GM12878 (cell line): ENCODE measurements around the gene CLEC19A. TPM values are rescaled to one million over a fixed set of nuclear protein-coding genes. Genes with fewer than 3 reads are reported as not detected.

Source experiments
- ATAC-seq: fragments of 200-7000 bp; cut with Tn5 transposase; 3 replicates; pipeline ENCODE4 v1.9.1; 2020; ENCODE audit warnings: mild to moderate bottlenecking, moderate library complexity
- BruUV-seq: library from RNA; stranded (reverse); fragments of 400-500 nt; replicated peaks from 2 replicates; lab custom pipeline; 2021; lab: Mats Ljungman, UMichigan
- CTCF ChIA-PET: fragments of 300-600 bp; sonication (Branson Sonifier 250); formaldehyde crosslinking; extraction: SDS; loops from one replicate; lab custom pipeline; 2021; ENCODE audit warnings: inconsistent platforms; lab: Yijun Ruan, JAX
- POLR2A ChIA-PET: fragments of 350-600 bp; formaldehyde crosslinking; extraction: SDS; loops from one replicate; lab custom pipeline; 2021; ENCODE audit warnings: inconsistent platforms; lab: Charles Lee
- RAD21 ChIA-PET: fragments of 300-600 bp; sonication (Branson Sonifier 250); formaldehyde crosslinking; loops from one replicate; lab custom pipeline; 2023; ENCODE audit warnings: antibody characterized with exemption; ENCODE audit not compliant: unreplicated experiment; lab: Charles Lee
- SMC1A ChIA-PET: fragments of 300-600 bp; sonication (Branson Sonifier 250); formaldehyde crosslinking; loops from one replicate; lab custom pipeline; 2023; ENCODE audit not compliant: unreplicated experiment, uncharacterized antibody; lab: Charles Lee
- DNase-seq: peaks from one replicate; pipeline ENCODE4 v3.0.0-alpha.2; 2011; ENCODE audit warnings: low read depth, low spot score
- FAIRE-seq: peaks from 3 replicates; lab custom pipeline; 2011; peaks lifted over from hg19 to GRCh38; lab: Jason Lieb, UNC
- H2AFZ ChIP-seq: 2 replicates; pipeline ENCODE4 v1.6.0; 2011; ENCODE audit warnings: low read depth, low read length, control low read depth; ENCODE audit not compliant: control insufficient read depth
- H3K27ac ChIP-seq: 2 replicates; pipeline ENCODE4 v1.5.1; 2011; ENCODE audit warnings: control low read depth; ENCODE audit not compliant: control insufficient read depth, insufficient read depth
- H3K27me3 ChIP-seq, 2 experiments: replicated peaks in 1 of 2; 2 replicates each; pipeline versions ENCODE4 v1.6.0 to v1.6.1; 2011; ENCODE audit warnings: low read length in 1 of 2; ENCODE audit not compliant: control insufficient read depth in 2 of 2, insufficient read depth in 2 of 2
- H3K36me3 ChIP-seq, 2 experiments: 2 replicates each; pipeline ENCODE4 v1.5.1; 2011; ENCODE audit warnings: low read length in 1 of 2; ENCODE audit not compliant: control insufficient read depth in 2 of 2, insufficient read depth in 2 of 2
- H3K4me1 ChIP-seq: 2 replicates; pipeline ENCODE4 v1.6.1; 2011; ENCODE audit warnings: mild to moderate bottlenecking, low read length, moderate library complexity, mixed read lengths; ENCODE audit not compliant: control insufficient read depth, insufficient read depth
- H3K4me2 ChIP-seq: 2 replicates; pipeline ENCODE4 v1.6.0; 2011; ENCODE audit warnings: control low read depth; ENCODE audit not compliant: control insufficient read depth, insufficient read depth
- H3K4me3 ChIP-seq: fragments of 200-600 bp; sonication (generic); 2 replicates; pipeline ENCODE4 v1.5.1; 2016
- H3K79me2 ChIP-seq: 2 replicates; pipeline ENCODE4 v1.6.0; 2011; ENCODE audit warnings: low read length; ENCODE audit not compliant: control insufficient read depth, insufficient read depth
- H3K9ac ChIP-seq: 2 replicates; pipeline ENCODE4 v1.8.0; 2011; ENCODE audit warnings: low read length, control low read depth, mixed read lengths; ENCODE audit not compliant: control insufficient read depth, insufficient read depth
- H3K9me3 ChIP-seq: replicated peaks from 3 replicates; pipeline ENCODE4 v1.5.1; 2011; ENCODE audit warnings: mild to moderate bottlenecking, low read length; ENCODE audit not compliant: control insufficient read depth, insufficient read depth
- H4K20me1 ChIP-seq: 2 replicates; pipeline ENCODE4 v1.6.0; 2011; ENCODE audit not compliant: control insufficient read depth, insufficient read depth
- ATF2 ChIP-seq: IDR thresholded peaks from 2 replicates; pipeline ENCODE4 v1.6.1; 2012; ENCODE audit warnings: low read length, inconsistent platforms
- ATF3 ChIP-seq: IDR thresholded peaks from 2 replicates; pipeline ENCODE4 v1.6.1; 2011; ENCODE audit warnings: low read depth, mild to moderate bottlenecking, low read length, moderate library complexity, borderline replicate concordance; ENCODE audit errors: extremely low read depth
- CEBPB ChIP-seq, 2 experiments: fragments of 150-350 bp in 1 of 2; IDR thresholded peaks; 2 replicates each; pipeline ENCODE4 v1.6.1; 2012 to 2014; ENCODE audit warnings: low read depth in 2 of 2, low read length in 2 of 2, borderline replicate concordance in 1 of 2, inconsistent platforms in 1 of 2
- CHD4 ChIP-seq: fragments of 200-600 bp; sonication (generic); IDR thresholded peaks from 2 replicates; pipeline ENCODE4 v1.6.1; 2016; ENCODE audit warnings: mild to moderate bottlenecking
- ETV6 ChIP-seq, 2 experiments: fragments of 450-650 bp in 1 of 2; IDR thresholded peaks in 1 of 2; conservative IDR thresholded peaks in 1 of 2; 2 replicates each; pipeline ENCODE4 v1.6.1; 2014; ENCODE audit warnings: antibody characterized with exemption in 1 of 2, borderline replicate concordance in 1 of 2, low read depth in 1 of 2, mild to moderate bottlenecking in 1 of 2, moderate library complexity in 1 of 2
- HCFC1 ChIP-seq: fragments of 150-350 bp; IDR thresholded peaks from 2 replicates; pipeline ENCODE4 v1.6.1; 2014; ENCODE audit warnings: low read length
- HSF1 ChIP-seq: fragments of 150-350 bp; IDR thresholded peaks from 2 replicates; pipeline ENCODE4 v1.6.1; 2014; ENCODE audit warnings: mild to moderate bottlenecking, low read depth, low read length
- NR2F1 ChIP-seq: fragments of 450-650 bp; conservative IDR thresholded peaks from 2 replicates; pipeline ENCODE4 v1.6.1; 2017; ENCODE audit warnings: mild to moderate bottlenecking
- SREBF1 ChIP-seq: IDR thresholded peaks from 2 replicates; pipeline ENCODE4 v1.6.1; 2012; ENCODE audit warnings: mild to moderate bottlenecking, low read length
- STAT1 ChIP-seq: fragments of 450-650 bp; conservative IDR thresholded peaks from 2 replicates; pipeline ENCODE4 v1.6.1; 2014; ENCODE audit warnings: antibody characterized with exemption, mild to moderate bottlenecking
- STAT3 ChIP-seq: IDR thresholded peaks from 2 replicates; pipeline ENCODE4 v1.6.1; 2011; ENCODE audit warnings: low read depth, low read length, improper control_type of control experiment
- YBX1 ChIP-seq: fragments of 450-650 bp; IDR thresholded peaks from 2 replicates; pipeline ENCODE4 v1.6.1; 2016; ENCODE audit warnings: antibody characterized with exemption
- ZSCAN29 ChIP-seq: fragments of 450-650 bp; IDR thresholded peaks from 2 replicates; pipeline ENCODE4 v1.6.1; 2017; ENCODE audit warnings: mild to moderate bottlenecking, moderate library complexity
- WGBS: methylation state at CpG from one replicate; pipeline ENCODE4 v1.1.6; 2016; ENCODE audit warnings: low lambda C conversion rate; ENCODE audit not compliant: insufficient replicate concordance, insufficient coverage; ENCODE audit errors: missing lambda C conversion rate; 5-methylcytosine and 5-hydroxymethylcytosine counted together
- in situ Hi-C: fragments of 300-500 bp; cut with MboI; formaldehyde crosslinking; loops from 9 replicates; pipeline ENCODE4 v1.14.3; 2018; ENCODE audit warnings: mixed read lengths
- intact Hi-C: fragments of 100-400 bp; cut with micrococcal nuclease; formaldehyde crosslinking; loops from one replicate; pipeline ENCODE4 v1.14.2; 2022; ENCODE audit not compliant: unreplicated experiment
- polyA plus RNA-seq, 11 experiments: library from polyadenylated mRNA; depleted of rRNA in 4 of 11; unstranded in 6 of 11; stranded (reverse) in 5 of 11; fragments of >200 nt; fragmentation: Nextera tagmentation in 4 of 11; fragmentation: Illumina TruSeq in 1 of 11; extraction: Ambion mirVana in 4 of 11; extraction: Trizol in 1 of 11; gene quantifications; 1 replicate in 1 of 11; 2 replicates in 10 of 11; pipeline versions ENCODE4 v1.2.1 to v1.2.3, GENCODE V29; 2011 to 2016; ENCODE audit warnings: inconsistent platforms in 2 of 11, missing spikeins in 2 of 11, low read depth in 1 of 11
- total RNA-seq, 4 experiments: library from RNA; depleted of rRNA in 3 of 4; stranded (reverse); fragments of >200 nt in 3 of 4; fragmentation: Illumina TruSeq in 1 of 4; extraction: Trizol in 1 of 4; gene quantifications; 2 replicates each; pipeline versions ENCODE4 v1.2.1 to v1.2.3, GENCODE V29; 2013 to 2021

Gene CLEC19A
- total and polyA plus RNA-seq, 10 of the 15 experiments (the other 5 are each of a cell fraction or from before 2014, with no cell fraction given) = 0.03 TPM; not detected in 8

- CTCF ChIA-PET = no interaction called here
- Histone ChIP-seq H3K27me3 (no peaks in the 10 kb centered on the region), H3K27ac (no peak overlapping the region), H3K36me3 (no peaks in the 10 kb centered on the region), H3K79me2 (no peaks in the 10 kb centered on the region), H3K9me3 (no peaks in the 10 kb centered on the region), H2AFZ (no peak overlapping the region), H4K20me1 (no peaks in the 10 kb centered on the region), H3K4me2 (no peak overlapping the region), H3K9ac (no peak overlapping the region), H3K4me1 (peaks cover 15% of the 10 kb centered on the region), H3K4me3 (no peak overlapping the region)
- SMC1A ChIA-PET = interaction anchor here (0.6 kb wide), 1 partner anchor 72 kb away, joined by 3 read pairs; no protein-coding TSS in a partner anchor
- POLR2A ChIA-PET = no interaction called here
- RAD21 ChIA-PET = no interaction called here
- no peak for DNase-seq
- no peak for ATAC-seq
- intact Hi-C loops = no loop called here
- no TSS peak for BruUV-seq
- TF ChIP-seq ATF3 (no peak), SREBF1 (no peak), HCFC1 (no peak), ZSCAN29 (no peak), ETV6 (conservative IDR thresholded peaks at IDR 0.05 in 1 of 2, IDR thresholded peaks at IDR 0.05 in 1 of 2; ENCODE audit: borderline replicate concordance in 1 of 2, low read depth in 1 of 2) (no peak), YBX1 (no peak), NR2F1 (no peak), CEBPB (IDR thresholded peaks at IDR 0.05; ENCODE audit: borderline replicate concordance in 1 of 2, low read depth in 2 of 2, low read length in 2 of 2) (no peak), HSF1 (no peak), CHD4 (no peak), ATF2 (no peak), STAT1 (no peak), STAT3 (no peak)
- FAIRE-seq = no peak
- in situ Hi-C loops = no loop called here
- 54% methylated on average over 6 of the region's 7 CpGs for WGBS
Measured at GRCh38 chr16:19289811-19290485, 4.4 kb downstream of the CLEC19A start.
